CD14-positive monocyte (primary cell): Measurements from ENCODE around the gene EFCAB7. TPM values are rescaled to one million over a fixed set of nuclear protein-coding genes. Genes with fewer than 3 reads are reported as not detected.

ENCODE experiments used
- DNase-seq, 3 donors: peaks; one replicate each; pipeline ENCODE4 v3.0.0-alpha.2; 2011 to 2022
- H2AFZ ChIP-seq: 2 replicates; pipeline ENCODE4 v1.6.0; 2012; ENCODE audit warnings: mild to moderate bottlenecking, low read depth, low read length, inconsistent platforms; ENCODE audit not compliant: insufficient read depth, poor library complexity, severe bottlenecking
- H3K27ac ChIP-seq, 2 donors: 1 replicate in 1 of 2; 2 replicates in 1 of 2; pipeline ENCODE4 v1.5.1; 2012 to 2013; ENCODE audit warnings: low read length in 2 of 2, control low read depth in 1 of 2, inconsistent platforms in 1 of 2, low read depth in 1 of 2, mild to moderate bottlenecking in 1 of 2
- H3K27me3 ChIP-seq, 2 donors: one replicate each; pipeline versions ENCODE4 v1.6.0 to v1.6.1; 2011 to 2013; ENCODE audit warnings: low read length in 2 of 2; ENCODE audit not compliant: control insufficient read depth in 2 of 2, insufficient read depth in 2 of 2
- H3K36me3 ChIP-seq, 2 donors: replicated peaks in 1 of 2; 1 replicate in 1 of 2; 2 replicates in 1 of 2; pipeline versions ENCODE4 v1.5.1 to v1.6.1; 2012 to 2013; ENCODE audit warnings: low read length in 2 of 2, control low read depth in 1 of 2, inconsistent platforms in 1 of 2, mild to moderate bottlenecking in 1 of 2; ENCODE audit not compliant: insufficient read depth in 2 of 2, control insufficient read depth in 1 of 2
- H3K4me1 ChIP-seq, 2 donors: 1 replicate in 1 of 2; 2 replicates in 1 of 2; pipeline versions ENCODE4 v1.5.1 to v1.6.1; 2012 to 2013; ENCODE audit warnings: low read length in 2 of 2, control low read depth in 1 of 2, inconsistent platforms in 1 of 2, mild to moderate bottlenecking in 1 of 2, moderate library complexity in 1 of 2; ENCODE audit not compliant: insufficient read depth in 2 of 2, control insufficient read depth in 1 of 2
- H3K4me2 ChIP-seq: replicated peaks from 2 replicates; pipeline ENCODE3; 2012; ENCODE audit warnings: low read length, moderate library complexity, mild to moderate bottlenecking; ENCODE audit not compliant: poor library complexity, severe bottlenecking; ENCODE audit errors: extremely low read depth
- H3K4me3 ChIP-seq, 3 experiments: fragments of 200-600 bp in 1 of 3; sonication (generic) in 1 of 3; replicated peaks in 1 of 3; 1 replicate in 2 of 3; 2 replicates in 1 of 3; pipeline ENCODE4 v1.5.1; 2011 to 2013; ENCODE audit warnings: low read length in 3 of 3, mild to moderate bottlenecking in 3 of 3, control low read depth in 2 of 3, low read depth in 2 of 3, inconsistent platforms in 1 of 3, moderate library complexity in 1 of 3
- H3K79me2 ChIP-seq: 2 replicates; pipeline ENCODE4 v1.6.0; 2012; ENCODE audit warnings: mild to moderate bottlenecking, control low read depth, inconsistent platforms, low read length, moderate library complexity; ENCODE audit not compliant: insufficient read depth
- H3K9ac ChIP-seq: 2 replicates; pipeline ENCODE4 v1.6.0; 2017; ENCODE audit warnings: low read length, mild to moderate bottlenecking; ENCODE audit not compliant: insufficient read depth, poor library complexity, severe bottlenecking
- H3K9me3 ChIP-seq, 2 donors: replicated peaks in 1 of 2; 1 replicate in 1 of 2; 2 replicates in 1 of 2; pipeline versions ENCODE4 v1.5.1 to v1.6.1; 2012 to 2013; ENCODE audit warnings: low read length in 2 of 2, control low read depth in 1 of 2; ENCODE audit not compliant: control insufficient read depth in 1 of 2, insufficient read depth in 1 of 2
- H4K20me1 ChIP-seq: 2 replicates; pipeline ENCODE4 v1.6.0; 2012; ENCODE audit warnings: mild to moderate bottlenecking, low read length, control low read depth, moderate library complexity; ENCODE audit not compliant: insufficient read depth
- H3K27ac Mint-ChIP-seq, 7 donors: one replicate each; pipeline ENCODE4 v1.8.0; 2020; ENCODE audit warnings: mild to moderate bottlenecking in 7 of 7, mixed read lengths in 7 of 7, moderate library complexity in 6 of 7, inconsistent platforms in 2 of 7
- H3K27me3 Mint-ChIP-seq, 3 donors: one replicate each; pipeline ENCODE4 v1.8.0; 2021 to 2022; ENCODE audit warnings: low read depth in 3 of 3, mild to moderate bottlenecking in 3 of 3, mixed read lengths in 3 of 3, moderate library complexity in 3 of 3, inconsistent platforms in 1 of 3
- H3K36me3 Mint-ChIP-seq, 2 donors: one replicate each; pipeline ENCODE4 v1.8.0; 2020; ENCODE audit warnings: mixed read lengths in 2 of 2, inconsistent platforms in 1 of 2, mild to moderate bottlenecking in 1 of 2
- H3K4me1 Mint-ChIP-seq: one replicate; pipeline ENCODE4 v1.8.0; 2020; ENCODE audit warnings: mild to moderate bottlenecking, mixed read lengths
- H3K4me3 Mint-ChIP-seq, 2 donors: one replicate each; pipeline ENCODE4 v1.8.0; 2020; ENCODE audit warnings: mild to moderate bottlenecking in 2 of 2, mixed read lengths in 2 of 2, moderate library complexity in 1 of 2
- H3K9me3 Mint-ChIP-seq, 7 donors: one replicate each; pipeline ENCODE4 v1.8.0; 2020 to 2022; ENCODE audit warnings: mixed read lengths in 7 of 7, mild to moderate bottlenecking in 6 of 7, moderate library complexity in 6 of 7, inconsistent platforms in 2 of 7
- CTCF ChIP-seq: fragments of 200-600 bp; IDR thresholded peaks from one replicate; pipeline ENCODE4 v1.8.0; 2022; ENCODE audit warnings: antibody characterized with exemption, mild to moderate bottlenecking
- WGBS: methylation state at CpG from one replicate; pipeline ENCODE4 v1.1.5; 2013; ENCODE audit warnings: missing lambda C conversion rate; ENCODE audit not compliant: insufficient coverage; 5-methylcytosine and 5-hydroxymethylcytosine counted together
- intact Hi-C, 2 donors: fragments of 100-400 bp; cut with micrococcal nuclease; formaldehyde crosslinking; loops; one replicate each; pipeline versions ENCODE4 v1.15.0 to v1.15.1; 2023
- polyA plus RNA-seq, 3 donors: library from polyadenylated mRNA; depleted of rRNA in 1 of 3; unstranded in 2 of 3; stranded (reverse) in 1 of 3; fragments of 300-500 nt in 2 of 3; fragments of >200 nt in 1 of 3; fragmentation: Illumina TruSeq in 2 of 3; gene quantifications; 1 replicate in 2 of 3; 2 replicates in 1 of 3; pipeline ENCODE4 v1.2.3, GENCODE V29; 2012 to 2021

The EFCAB7 gene
- polyA plus RNA-seq, 3 donors = 0.37 to 2.2 (median 0.92) TPM

- no peak overlapping the region for H3K27ac ChIP-seq
- no peak overlapping the region for H3K4me3 ChIP-seq
- peaks cover 7 to 9% of the 10 kb centered on the region in 2 donors for H3K4me1 ChIP-seq
- H2AFZ ChIP-seq = no peak overlapping the region
- no peak overlapping the region for H3K4me2 ChIP-seq
- Mint-ChIP-seq H3K36me3 (peaks cover 4 to 10% of the 10 kb centered on the region in 2 donors), H3K27ac (no peak overlapping the region), H3K9me3 (no peaks in the 10 kb centered on the region), H3K4me3 (no peak overlapping the region), H3K4me1 (peaks cover 25% of the 10 kb centered on the region), H3K27me3 (peaks cover 0 to 1% (median 0%) of the 10 kb centered on the region in 3 donors)
- no peaks in the 10 kb centered on the region for H4K20me1 ChIP-seq
- WGBS = 83% methylated on average over 1 of the region's 6 CpGs
- H3K27me3 ChIP-seq = no peaks in the 10 kb centered on the region
- TF ChIP-seq CTCF = peak; percentile 87
- no peak overlapping the region for H3K9ac ChIP-seq
- peak; percentile 60 to 74 (median 65) for DNase-seq
- intact Hi-C loops = loop anchor here (2.0 to 5.0 kb wide), 3 partner anchors 521 to 631 kb away; no protein-coding TSS in a partner anchor
- H3K79me2 ChIP-seq = peaks cover 12% of the 10 kb centered on the region
- H3K9me3 ChIP-seq = no peaks in the 10 kb centered on the region
- peaks cover 0 to 7% of the 10 kb centered on the region in 2 donors for H3K36me3 ChIP-seq
Measured at GRCh38 chr1:63615768-63616420, 92.6 kb downstream of the EFCAB7 start.

DNA sequence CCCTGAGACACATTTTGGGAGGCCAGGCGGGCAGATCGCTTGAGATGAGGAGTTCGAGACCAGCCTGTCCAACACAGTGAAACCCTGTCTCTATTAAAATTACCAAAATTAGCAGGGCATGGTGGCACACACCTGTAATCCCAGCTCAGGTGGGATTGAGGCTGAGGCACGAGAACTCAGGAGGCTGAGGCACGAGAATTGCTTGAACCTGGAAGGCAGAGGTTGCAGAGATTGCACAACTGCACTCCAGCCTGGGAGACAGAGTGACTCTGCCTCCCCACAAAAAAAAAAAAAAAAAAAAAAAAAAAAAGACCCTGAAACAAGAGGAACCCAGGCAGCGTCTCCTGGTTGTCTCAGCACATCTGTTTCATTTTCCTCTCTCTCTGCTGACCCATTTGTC, 94.1 kb downstream of the EFCAB7 start:
- 100% methylated on average over 2 of the region's 6 CpGs for WGBS
- Histone ChIP-seq H4K20me1 (no peaks in the 10 kb centered on the region), H3K9me3 (no peaks in the 10 kb centered on the region), H3K27ac (no peak overlapping the region), H3K9ac (no peak overlapping the region), H2AFZ (no peak overlapping the region), H3K4me2 (no peak overlapping the region), H3K4me3 (no peak overlapping the region), H3K27me3 (no peaks in the 10 kb centered on the region), H3K4me1 (peaks cover 4 to 7% of the 10 kb centered on the region in 2 donors), H3K79me2 (peaks cover 12% of the 10 kb centered on the region), H3K36me3 (peaks cover 0 to 7% of the 10 kb centered on the region in 2 donors)
- Mint-ChIP-seq H3K9me3 (no peaks in the 10 kb centered on the region), H3K36me3 (peaks cover 10 to 13% of the 10 kb centered on the region in 2 donors), H3K4me3 (no peak overlapping the region), H3K27ac (no peak overlapping the region), H3K27me3 (peaks cover 0 to 1% (median 0%) of the 10 kb centered on the region in 3 donors), H3K4me1 (peaks cover 13% of the 10 kb centered on the region)
- intact Hi-C loops = loop anchor here (2.0 to 5.0 kb wide), 3 partner anchors 519 to 630 kb away; no protein-coding TSS in a partner anchor
- no peak for DNase-seq
- no peak for TF ChIP-seq CTCF
